ENCODE data around the gene GRM7. TPM values are rescaled to one million over a fixed set of nuclear protein-coding genes. Genes with fewer than 3 reads are reported as not detected.

GRM7 gene
- total and polyA plus RNA-seq, 9 of the 15 experiments (the other 6 are each of a cell fraction or from before 2014, with no cell fraction given) = not detected

DNA sequence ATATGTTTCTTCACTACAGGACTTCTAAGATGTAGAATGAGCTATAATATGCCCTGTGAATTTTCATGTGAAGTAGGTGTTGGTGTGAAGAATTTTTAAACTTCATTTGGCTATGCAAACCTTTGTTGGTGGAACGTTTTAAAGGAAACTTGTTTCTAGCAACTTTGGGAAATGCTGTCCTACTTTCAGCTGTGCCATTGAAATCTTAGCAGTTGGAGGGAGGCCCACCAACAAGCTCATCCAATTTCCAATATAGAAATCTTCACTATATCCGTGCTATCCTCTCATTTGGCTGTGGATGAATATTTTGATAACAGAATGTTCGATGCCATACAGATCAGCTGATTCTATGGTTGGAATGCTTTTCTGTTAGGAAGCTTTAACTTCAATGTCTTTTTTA is 51.3 kb downstream of the GRM7 start:
- no TSS peak for BruUV-seq (replicated peaks)
- intact Hi-C loops (cut with micrococcal nuclease) = no loop called here
- no peaks in the 10 kb centered on the region for H4K20me1 ChIP-seq (replicated peaks; ENCODE audit: control insufficient read depth, insufficient read depth, low read length)
- H3K9me1 ChIP-seq (ENCODE audit: control insufficient read depth, insufficient read depth, low read length) = no peaks in the 10 kb centered on the region
- H3K4me1 ChIP-seq (replicated peaks in 1 of 2; ENCODE audit: control insufficient read depth in 2 of 2, insufficient read depth in 2 of 2, low read length in 2 of 2) = no peaks in the 10 kb centered on the region
- H3K9me3 ChIP-seq (replicated peaks; ENCODE audit: control insufficient read depth, insufficient read depth, low read depth, low read length) = 0 out of 2 replicates have a peak, but pooled peaks cover 2% of the 10 kb centered on the region
- no peak overlapping the region for H3K9ac ChIP-seq (ENCODE audit: insufficient read depth in 1 of 2, low read depth in 2 of 2, low read length in 2 of 2)
- no peak for FAIRE-seq
- H3K4me3 ChIP-seq = no peak overlapping the region
- no peak overlapping the region for H3K27ac ChIP-seq (ENCODE audit: extremely low read depth, low read depth, low read length)
- no peak for DNase-seq (ENCODE audit: extremely low read depth in 1 of 4, low spot score in 3 of 4)
- ATAC-seq = no peak
- in situ Hi-C loops (cut with MboI) = no loop called here
- ChIA-PET CTCF (ENCODE audit: low intra/inter-chr PET ratio) (no interaction called here), POLR2A (no interaction called here)
- no peak overlapping the region for H2AFZ ChIP-seq (ENCODE audit: low read depth, low read length)
- no peaks in the 10 kb centered on the region for H3K27me3 ChIP-seq (ENCODE audit: control insufficient read depth in 2 of 2, insufficient read depth in 2 of 2, low read length in 2 of 2)
- H3K4me2 ChIP-seq (ENCODE audit: insufficient read depth, low read length) = no peak overlapping the region
- TF ChIP-seq POLR2B (IDR thresholded peaks at IDR 0.05; ENCODE audit: low read depth, partially characterized antibody) (no peak), RHOXF2B (CRISPR knock-in tag; conservative IDR thresholded peaks at IDR 0.05) (no peak), NCOA6 (IDR thresholded peaks at IDR 0.05) (no peak), DNMT1 (IDR thresholded peaks at IDR 0.05) (no peak)
- TF ChIP-seq, protein P1, sequence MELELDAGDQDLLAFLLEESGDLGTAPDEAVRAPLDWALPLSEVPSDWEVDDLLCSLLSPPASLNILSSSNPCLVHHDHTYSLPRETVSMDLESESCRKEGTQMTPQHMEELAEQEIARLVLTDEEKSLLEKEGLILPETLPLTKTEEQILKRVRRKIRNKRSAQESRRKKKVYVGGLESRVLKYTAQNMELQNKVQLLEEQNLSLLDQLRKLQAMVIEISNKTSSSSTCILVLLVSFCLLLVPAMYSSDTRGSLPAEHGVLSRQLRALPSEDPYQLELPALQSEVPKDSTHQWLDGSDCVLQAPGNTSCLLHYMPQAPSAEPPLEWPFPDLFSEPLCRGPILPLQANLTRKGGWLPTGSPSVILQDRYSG (tag; conservative IDR thresholded peaks at IDR 0.05; ENCODE audit: low read depth) = no peak
- TF ChIP-seq, protein P2, sequence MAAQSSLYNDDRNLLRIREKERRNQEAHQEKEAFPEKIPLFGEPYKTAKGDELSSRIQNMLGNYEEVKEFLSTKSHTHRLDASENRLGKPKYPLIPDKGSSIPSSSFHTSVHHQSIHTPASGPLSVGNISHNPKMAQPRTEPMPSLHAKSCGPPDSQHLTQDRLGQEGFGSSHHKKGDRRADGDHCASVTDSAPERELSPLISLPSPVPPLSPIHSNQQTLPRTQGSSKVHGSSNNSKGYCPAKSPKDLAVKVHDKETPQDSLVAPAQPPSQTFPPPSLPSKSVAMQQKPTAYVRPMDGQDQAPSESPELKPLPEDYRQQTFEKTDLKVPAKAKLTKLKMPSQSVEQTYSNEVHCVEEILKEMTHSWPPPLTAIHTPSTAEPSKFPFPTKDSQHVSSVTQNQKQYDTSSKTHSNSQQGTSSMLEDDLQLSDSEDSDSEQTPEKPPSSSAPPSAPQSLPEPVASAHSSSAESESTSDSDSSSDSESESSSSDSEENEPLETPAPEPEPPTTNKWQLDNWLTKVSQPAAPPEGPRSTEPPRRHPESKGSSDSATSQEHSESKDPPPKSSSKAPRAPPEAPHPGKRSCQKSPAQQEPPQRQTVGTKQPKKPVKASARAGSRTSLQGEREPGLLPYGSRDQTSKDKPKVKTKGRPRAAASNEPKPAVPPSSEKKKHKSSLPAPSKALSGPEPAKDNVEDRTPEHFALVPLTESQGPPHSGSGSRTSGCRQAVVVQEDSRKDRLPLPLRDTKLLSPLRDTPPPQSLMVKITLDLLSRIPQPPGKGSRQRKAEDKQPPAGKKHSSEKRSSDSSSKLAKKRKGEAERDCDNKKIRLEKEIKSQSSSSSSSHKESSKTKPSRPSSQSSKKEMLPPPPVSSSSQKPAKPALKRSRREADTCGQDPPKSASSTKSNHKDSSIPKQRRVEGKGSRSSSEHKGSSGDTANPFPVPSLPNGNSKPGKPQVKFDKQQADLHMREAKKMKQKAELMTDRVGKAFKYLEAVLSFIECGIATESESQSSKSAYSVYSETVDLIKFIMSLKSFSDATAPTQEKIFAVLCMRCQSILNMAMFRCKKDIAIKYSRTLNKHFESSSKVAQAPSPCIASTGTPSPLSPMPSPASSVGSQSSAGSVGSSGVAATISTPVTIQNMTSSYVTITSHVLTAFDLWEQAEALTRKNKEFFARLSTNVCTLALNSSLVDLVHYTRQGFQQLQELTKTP (IDR thresholded peaks at IDR 0.05; ENCODE audit: low read depth in 1 of 2, partially characterized antibody in 2 of 2) = no peak
- TF ChIP-seq, protein P3, sequence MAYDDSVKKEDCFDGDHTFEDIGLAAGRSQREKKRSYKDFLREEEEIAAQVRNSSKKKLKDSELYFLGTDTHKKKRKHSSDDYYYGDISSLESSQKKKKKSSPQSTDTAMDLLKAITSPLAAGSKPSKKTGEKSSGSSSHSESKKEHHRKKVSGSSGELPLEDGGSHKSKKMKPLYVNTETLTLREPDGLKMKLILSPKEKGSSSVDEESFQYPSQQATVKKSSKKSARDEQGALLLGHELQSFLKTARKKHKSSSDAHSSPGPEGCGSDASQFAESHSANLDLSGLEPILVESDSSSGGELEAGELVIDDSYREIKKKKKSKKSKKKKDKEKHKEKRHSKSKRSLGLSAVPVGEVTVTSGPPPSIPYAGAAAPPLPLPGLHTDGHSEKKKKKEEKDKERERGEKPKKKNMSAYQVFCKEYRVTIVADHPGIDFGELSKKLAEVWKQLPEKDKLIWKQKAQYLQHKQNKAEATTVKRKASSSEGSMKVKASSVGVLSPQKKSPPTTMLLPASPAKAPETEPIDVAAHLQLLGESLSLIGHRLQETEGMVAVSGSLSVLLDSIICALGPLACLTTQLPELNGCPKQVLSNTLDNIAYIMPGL (CRISPR knock-in tag; IDR thresholded peaks at IDR 0.05) = no peak
- no peaks in the 10 kb centered on the region for H3K79me2 ChIP-seq (ENCODE audit: control insufficient read depth, insufficient read depth, low read length)
- H3K36me3 ChIP-seq (ENCODE audit: control insufficient read depth, insufficient read depth, low read length) = no peaks in the 10 kb centered on the region
- WGBS (ENCODE audit: insufficient coverage, low coverage, missing lambda C conversion rate) = 4% methylated on average over 3 of the region's 3 CpGs

Measured in K562 (cell line).